HepG2 (cell line): ENCODE measurements around the gene KANK3. TPM values are rescaled to one million over a fixed set of nuclear protein-coding genes. Genes with fewer than 3 reads are reported as not detected.

Experiments used
- AGO2 ChIP-seq: fragments of 200-400 bp; formaldehyde crosslinking; optimal IDR thresholded peaks from 2 replicates; pipeline ENCODE3; 2017; ENCODE audit warnings: mild to moderate bottlenecking, low read depth, low read length, moderate library complexity
- BRF2 ChIP-seq: sonication (generic); formaldehyde crosslinking; IDR thresholded peaks from 2 replicates; pipeline ENCODE4 v1.8.1; 2022; ENCODE audit warnings: mild to moderate bottlenecking, missing genetic modification reagents
- EHMT2 ChIP-seq: fragments of 200-600 bp; sonication (generic); IDR thresholded peaks from 2 replicates; pipeline ENCODE4 v1.7.0; 2017; ENCODE audit warnings: antibody characterized with exemption, low read depth, low read length, borderline replicate concordance
- HNRNPH1 ChIP-seq: fragments of 200-400 bp; formaldehyde crosslinking; optimal IDR thresholded peaks from 2 replicates; pipeline ENCODE3; 2017; ENCODE audit warnings: mild to moderate bottlenecking, low read depth, low read length
- IKZF5 ChIP-seq: IDR thresholded peaks from 2 replicates; pipeline ENCODE4 v1.6.1; 2018; ENCODE audit warnings: missing genetic modification reagents, mild to moderate bottlenecking, missing compliant biosample characterization
- MATR3 ChIP-seq: sonication (generic); formaldehyde crosslinking; IDR thresholded peaks from 2 replicates; pipeline ENCODE4 v1.4.0; 2020; ENCODE audit warnings: missing genetic modification reagents
- REL ChIP-seq: sonication (generic); formaldehyde crosslinking; conservative IDR thresholded peaks from 2 replicates; pipeline ENCODE4 v1.8.0; 2022; ENCODE audit warnings: mild to moderate bottlenecking, missing genetic modification reagents, moderate library complexity
- RXRA ChIP-seq: sonication (generic); formaldehyde crosslinking; IDR thresholded peaks from 2 replicates; pipeline ENCODE4 v1.5.1; 2020; ENCODE audit warnings: missing genetic modification reagents
- SP1 ChIP-seq, 2 experiments: fragments of 450-650 bp in 1 of 2; sonication (generic) in 1 of 2; formaldehyde crosslinking in 1 of 2; IDR thresholded peaks; 2 replicates each; pipeline versions ENCODE4 v1.4.0 to v1.6.1; 2016 to 2020; ENCODE audit warnings: missing genetic modification reagents in 1 of 2
- TAF1 ChIP-seq: sonication (generic); formaldehyde crosslinking; IDR thresholded peaks from 2 replicates; pipeline ENCODE4 v1.4.0; 2020; ENCODE audit warnings: missing genetic modification reagents
- ZMYM2 ChIP-seq: sonication (generic); formaldehyde crosslinking; IDR thresholded peaks from 2 replicates; pipeline ENCODE4 v1.8.0; 2022; ENCODE audit warnings: mild to moderate bottlenecking, missing genetic modification reagents
- ZMYM3 ChIP-seq: sonication (generic); formaldehyde crosslinking; IDR thresholded peaks from 2 replicates; pipeline ENCODE4 v1.5.1; 2020; ENCODE audit warnings: mild to moderate bottlenecking, missing genetic modification reagents
- ZNF142 ChIP-seq: sonication (generic); formaldehyde crosslinking; IDR thresholded peaks from 2 replicates; pipeline ENCODE4 v1.4.0; 2020; ENCODE audit warnings: missing genetic modification reagents
- ZNF503 ChIP-seq: sonication (generic); formaldehyde crosslinking; IDR thresholded peaks from 2 replicates; pipeline ENCODE4 v1.4.0; 2020; ENCODE audit warnings: missing genetic modification reagents
- ZNF788 ChIP-seq: sonication (generic); formaldehyde crosslinking; IDR thresholded peaks from 2 replicates; pipeline ENCODE4 v1.5.0; 2020; ENCODE audit warnings: mild to moderate bottlenecking, missing genetic modification reagents, borderline replicate concordance
- ZNF800 ChIP-seq: sonication (generic); formaldehyde crosslinking; IDR thresholded peaks from 2 replicates; pipeline ENCODE4 v1.4.0; 2020; ENCODE audit warnings: missing genetic modification reagents
- polyA plus RNA-seq, 8 experiments: library from polyadenylated mRNA; depleted of rRNA in 3 of 8; stranded (reverse) in 7 of 8; unstranded in 1 of 8; fragments of >200 nt; fragmentation: Illumina TruSeq in 4 of 8; extraction: Trizol in 4 of 8; gene quantifications; 2 replicates each; pipeline versions ENCODE4 v1.2.1 to v1.2.3, GENCODE V29; 2011 to 2016; ENCODE audit warnings: low read depth in 4 of 8, missing spikeins in 1 of 8, mixed read lengths in 1 of 8; ENCODE audit not compliant: insufficient read depth in 1 of 8
- total RNA-seq, 5 experiments: library from RNA; depleted of rRNA; stranded (reverse); fragments of >200 nt; fragmentation: Illumina TruSeq; extraction: Trizol; gene quantifications; 2 replicates each; pipeline ENCODE4 v1.2.3, GENCODE V29; 2016; ENCODE audit warnings: low read depth in 1 of 5

The KANK3 gene
- total and polyA plus RNA-seq, 2 of the 13 experiments (the other 11 are each of a cell fraction or from before 2014, with no cell fraction given), result 0.15 to 0.20 TPM

GRCh38 chr19:8367327-8368001 lies 24.4 kb upstream of the KANK3 start (continued):
- TF ChIP-seq BRF2 (CRISPR knock-in tag) (no peak), ZNF503 (CRISPR knock-in tag) (no peak), SP1 (IDR thresholded peaks at IDR 0.05) (no peak), SP1 (CRISPR knock-in tag; IDR thresholded peaks at IDR 0.05) (no peak), TAF1 (CRISPR knock-in tag) (no peak), EHMT2 (no peak), IKZF5 (CRISPR knock-in tag) (no peak), ZNF142 (no peak), ZMYM3 (CRISPR knock-in tag) (no peak), RXRA (CRISPR knock-in tag) (peak; percentile 86), MATR3 (CRISPR knock-in tag) (no peak), ZMYM2 (CRISPR knock-in tag) (no peak), AGO2 (peak; percentile 57), ZNF800 (CRISPR knock-in tag) (no peak), REL (no peak), HNRNPH1 (no peak), ZNF788 (no peak)
